SU-DHL-6 (cell line): ENCODE results near the gene SGPP1.

Experiments
- H2AFZ ChIP-seq: fragments of 200-600 bp; sonication (generic); 2 replicates; pipeline ENCODE4 v1.6.1; 2014; ENCODE audit warnings: low read depth, mild to moderate bottlenecking, moderate library complexity, mixed read lengths, antibody characterized with exemption, low read length; ENCODE audit not compliant: severe bottlenecking
- H3F3A ChIP-seq: fragments of 200-600 bp; shearing (Covaris generic); 2 replicates; pipeline ENCODE4 v1.6.0; 2016; ENCODE audit warnings: antibody characterized with exemption, mild to moderate bottlenecking; ENCODE audit not compliant: insufficient read depth
- H3K27ac ChIP-seq: fragments of 200-600 bp; sonication (generic); 2 replicates; pipeline ENCODE4 v1.5.1; 2016; ENCODE audit warnings: low read depth, mild to moderate bottlenecking, low read length, moderate library complexity, mixed read lengths
- H3K27me3 ChIP-seq: fragments of 200-600 bp; sonication (generic), shearing (Covaris generic); 2 replicates; pipeline ENCODE4 v1.6.0; 2014; ENCODE audit warnings: mild to moderate bottlenecking, low read length
- H3K36me3 ChIP-seq: fragments of 200-600 bp; sonication (generic); 2 replicates; pipeline ENCODE4 v1.6.1; 2014; ENCODE audit warnings: mild to moderate bottlenecking, low read length, mixed read lengths
- H3K4me2 ChIP-seq: fragments of 300-600, 200-600 bp; shearing (Covaris generic), sonication (generic); 2 replicates; pipeline ENCODE4 v1.6.0; 2014; ENCODE audit warnings: low read length, low read depth, mild to moderate bottlenecking; ENCODE audit not compliant: poor library complexity, severe bottlenecking
- H3K4me3 ChIP-seq: fragments of 200-600 bp; sonication (generic); 2 replicates; pipeline ENCODE4 v1.5.1; 2014; ENCODE audit warnings: antibody characterized with exemption, low read length, mild to moderate bottlenecking, mixed read lengths; ENCODE audit not compliant: insufficient read depth, poor library complexity, severe bottlenecking
- H3K79me2 ChIP-seq: fragments of 200-600 bp; sonication (generic); 2 replicates; pipeline ENCODE4 v1.6.1; 2014; ENCODE audit warnings: mild to moderate bottlenecking, low read length, moderate library complexity; ENCODE audit not compliant: insufficient read depth
- H3K9ac ChIP-seq: fragments of 200-600 bp; sonication (generic); 2 replicates; pipeline ENCODE4 v1.7.0; 2014; ENCODE audit warnings: mild to moderate bottlenecking, low read length
- H3K9me2 ChIP-seq: fragments of 200-600 bp; sonication (generic); replicated peaks from 2 replicates; pipeline ENCODE4 v1.6.1; 2014; ENCODE audit warnings: low read length; ENCODE audit not compliant: insufficient read depth
- H3K9me3 ChIP-seq: fragments of 200-600 bp; sonication (generic); 2 replicates; pipeline ENCODE4 v1.6.1; 2014; ENCODE audit warnings: low read length, mixed read lengths; ENCODE audit not compliant: insufficient read depth
- H4K20me1 ChIP-seq: fragments of 200-600 bp; sonication (generic); 2 replicates; pipeline ENCODE4 v1.6.1; 2014; ENCODE audit warnings: low read depth, mild to moderate bottlenecking, antibody characterized with exemption, low read length, moderate library complexity, mixed read lengths
- CTCF ChIP-seq: fragments of 200-600 bp; sonication (generic); IDR thresholded peaks from one replicate; pipeline ENCODE4 v1.5.1; 2017; ENCODE audit warnings: antibody characterized with exemption, mild to moderate bottlenecking, low read length, moderate library complexity; ENCODE audit not compliant: insufficient read depth, poor library complexity, severe bottlenecking
- EZH2phosphoT487 ChIP-seq: fragments of 200-600 bp; sonication (generic), shearing (Covaris generic); conservative IDR thresholded peaks from 2 replicates; pipeline ENCODE4 v1.6.1; 2018; ENCODE audit warnings: mild to moderate bottlenecking, antibody characterized with exemption, low read length, moderate library complexity, mixed read lengths

The SGPP1 gene

GRCh38 chr14:63642656-63643382, 85.0 kb downstream of the SGPP1 start:
- Histone ChIP-seq H3K27ac (peak overlapping the region; percentile 89), H3K79me2 (peaks cover 34% of the 10 kb centered on the region), H3K9ac (peak overlapping the region; percentile 62), H4K20me1 (no peaks in the 10 kb centered on the region), H3K9me2 (no peaks in the 10 kb centered on the region), H3K4me3 (peak overlapping the region; percentile 75), H2AFZ (peak overlapping the region; percentile 38), H3K36me3 (no peaks in the 10 kb centered on the region), H3K27me3 (no peaks in the 10 kb centered on the region), H3K9me3 (no peaks in the 10 kb centered on the region), H3K4me2 (peak overlapping the region; percentile 91), H3F3A (peaks cover 35% of the 10 kb centered on the region)
- TF ChIP-seq CTCF (no peak), EZH2phosphoT487 (no peak)

GRCh38 chr14:63642229-63642611, 85.6 kb downstream of the SGPP1 start:
- H3K9me2 ChIP-seq = no peaks in the 10 kb centered on the region
- peak overlapping the region; percentile 69 for H2AFZ ChIP-seq
- H3K9me3 ChIP-seq = no peaks in the 10 kb centered on the region
- H3K36me3 ChIP-seq = no peaks in the 10 kb centered on the region
- no peaks in the 10 kb centered on the region for H4K20me1 ChIP-seq
- H3F3A ChIP-seq = peaks cover 35% of the 10 kb centered on the region
- TF ChIP-seq EZH2phosphoT487 = no peak
- H3K9ac ChIP-seq = peak overlapping the region; percentile 62
- peaks cover 40% of the 10 kb centered on the region for H3K79me2 ChIP-seq
- peak overlapping the region; percentile 75 for H3K4me3 ChIP-seq
- peak overlapping the region; percentile 89 for H3K27ac ChIP-seq
- no peaks in the 10 kb centered on the region for H3K27me3 ChIP-seq
- H3K4me2 ChIP-seq = peak overlapping the region; percentile 91

DNA sequence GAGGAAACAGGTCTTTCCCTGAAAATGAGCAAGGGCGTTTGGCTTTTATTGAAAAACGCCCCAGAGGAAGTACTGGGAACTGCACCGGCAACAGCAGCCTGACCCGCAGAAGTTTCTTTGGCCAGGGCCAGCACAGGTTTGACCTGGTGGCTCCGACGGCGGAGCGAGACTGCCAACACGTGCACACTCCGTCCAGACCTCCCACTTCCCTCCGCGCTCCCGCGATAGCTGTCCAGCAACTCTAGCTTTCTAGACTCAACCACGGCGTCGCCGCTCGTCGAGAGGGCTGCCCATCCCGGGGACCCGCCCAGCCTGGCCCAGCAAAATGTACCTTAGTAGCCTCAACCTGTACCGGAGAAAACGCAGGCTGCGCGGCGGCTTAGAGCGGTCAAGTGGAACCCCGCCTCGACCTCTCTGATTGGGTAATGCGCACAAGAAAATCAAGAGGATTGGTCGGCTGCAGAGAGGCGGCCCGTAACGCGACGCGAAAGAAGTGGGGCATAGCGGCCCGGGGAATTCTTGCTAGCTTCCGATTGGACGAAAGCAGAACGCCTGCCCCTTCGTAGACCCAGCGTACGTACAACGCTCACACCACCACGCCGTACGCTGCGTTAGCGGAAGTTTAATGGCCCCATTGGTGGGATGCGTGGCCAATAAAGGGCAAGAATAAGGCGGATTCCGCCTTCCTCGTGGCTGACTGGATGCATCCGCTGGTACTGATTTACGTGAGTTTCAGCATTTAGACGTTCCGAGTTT, 86.2 kb downstream of the SGPP1 start, which contains the start of gene WDR89:
WDR89 (minus strand) TSS at position 399 of the 756 bp plus-strand sequence. CDS start 41,929 bp downstream, outside the sequence.
- H3K27ac ChIP-seq = peak within 1 kb of the TSS; percentile 89
- H3K4me2 ChIP-seq = peak within 1 kb of the TSS; percentile 91
- H3K9me2 ChIP-seq = no peaks in the 10 kb centered on the region
- H4K20me1 ChIP-seq = no peaks in the 10 kb centered on the region
- H3K79me2 ChIP-seq = peaks cover 45% of the 10 kb centered on the region
- no peaks in the 10 kb centered on the region for H3K36me3 ChIP-seq
- H3K9ac ChIP-seq = peak within 1 kb of the TSS; percentile 66
- peak within 1 kb of the TSS; percentile 75 for H3K4me3 ChIP-seq
- H3K9me3 ChIP-seq = no peaks in the 10 kb centered on the region
- H3K27me3 ChIP-seq = no peaks in the 10 kb centered on the region
- peaks cover 35% of the 10 kb centered on the region for H3F3A ChIP-seq
- TF ChIP-seq CTCF (peak; percentile 32), EZH2phosphoT487 (no peak)
- peak within 1 kb of the TSS; percentile 69 for H2AFZ ChIP-seq
